HEK293T (cell line): ENCODE data around the gene AFF1.

Experiments
- CTCF ChIA-PET: fragments of 350-600 bp; formaldehyde crosslinking; extraction: SDS; loops from one replicate; lab custom pipeline; 2021; ENCODE audit warnings: antibody characterized with exemption, inconsistent platforms; lab: Yijun Ruan, JAX
- POLR2A ChIA-PET: fragments of 350-600 bp; formaldehyde crosslinking; extraction: SDS; loops from one replicate; lab custom pipeline; 2020; ENCODE audit warnings: antibody characterized with exemption, inconsistent platforms; lab: Yijun Ruan, JAX
- DNase-seq: peaks from one replicate; pipeline ENCODE4 v3.0.0; 2012; ENCODE audit warnings: mixed read lengths; ENCODE audit errors: extremely low spot score
- ARNT ChIP-seq: fragments of 450-650 bp; IDR thresholded peaks from 2 replicates; pipeline ENCODE4 v1.6.1; 2017; ENCODE audit warnings: mild to moderate bottlenecking
- BHLHE40 ChIP-seq: fragments of 450-650 bp; IDR thresholded peaks from 2 replicates; pipeline ENCODE4 v1.6.1; 2016; ENCODE audit warnings: mild to moderate bottlenecking, moderate library complexity, borderline replicate concordance
- CTBP1 ChIP-seq: fragments of 450-650 bp; IDR thresholded peaks from 2 replicates; pipeline ENCODE4 v1.6.1; 2016; ENCODE audit warnings: borderline replicate concordance
- ELF4 ChIP-seq: fragments of 450-650 bp; IDR thresholded peaks from 2 replicates; pipeline ENCODE4 v1.6.1; 2017; ENCODE audit warnings: antibody characterized with exemption
- FOXA1 ChIP-seq: fragments of 450-650 bp; IDR thresholded peaks from 2 replicates; pipeline ENCODE4 v1.6.1; 2016; ENCODE audit warnings: mild to moderate bottlenecking
- FOXK2 ChIP-seq: fragments of 450-650 bp; IDR thresholded peaks from 2 replicates; pipeline ENCODE4 v1.6.1; 2016; ENCODE audit warnings: mild to moderate bottlenecking
- FOXM1 ChIP-seq: fragments of 450-650 bp; IDR thresholded peaks from 2 replicates; pipeline ENCODE4 v1.6.1; 2017; ENCODE audit warnings: mild to moderate bottlenecking, borderline replicate concordance
- HDGF ChIP-seq: fragments of 450-650 bp; IDR thresholded peaks from 2 replicates; pipeline ENCODE4 v1.6.1; 2017; ENCODE audit warnings: antibody characterized with exemption, borderline replicate concordance
- L3MBTL2 ChIP-seq: fragments of 450-650 bp; conservative IDR thresholded peaks from 2 replicates; pipeline ENCODE4 v1.6.1; 2016; ENCODE audit warnings: mild to moderate bottlenecking
- LEF1 ChIP-seq: fragments of 450-650 bp; IDR thresholded peaks from 2 replicates; pipeline ENCODE4 v1.6.1; 2017; ENCODE audit warnings: mild to moderate bottlenecking, borderline replicate concordance
- NFRKB ChIP-seq: fragments of 450-650 bp; IDR thresholded peaks from 2 replicates; pipeline ENCODE4 v1.6.1; 2016; ENCODE audit warnings: mild to moderate bottlenecking, moderate library complexity
- PKNOX1 ChIP-seq: fragments of 450-650 bp; IDR thresholded peaks from 2 replicates; pipeline ENCODE4 v1.6.1; 2016
- SP1 ChIP-seq: fragments of 450-650 bp; IDR thresholded peaks from 2 replicates; pipeline ENCODE4 v1.6.1; 2017
- SUZ12 ChIP-seq: fragments of 450-650 bp; IDR thresholded peaks from 2 replicates; pipeline ENCODE4 v1.6.1; 2016; ENCODE audit warnings: mild to moderate bottlenecking
- TARDBP ChIP-seq: fragments of 450-650 bp; IDR thresholded peaks from 2 replicates; pipeline ENCODE4 v1.6.1; 2016
- ZNF384 ChIP-seq: fragments of 450-650 bp; IDR thresholded peaks from 2 replicates; pipeline ENCODE4 v1.6.1; 2016

The AFF1 gene

GRCh38 chr4:86935566-86935852 is 698 bp downstream of the AFF1 start:
- TF ChIP-seq ZNF384: no peak
- TF ChIP-seq TARDBP: no peak
- TF ChIP-seq L3MBTL2: no peak; the same call in 1 of the 2 replicates
- no peak for TF ChIP-seq LEF1
- no peak for TF ChIP-seq SUZ12
- TF ChIP-seq FOXK2: no peak
- TF ChIP-seq FOXA1: no peak
- no peak for TF ChIP-seq ELF4
- TF ChIP-seq SP1: no peak
- no peak for TF ChIP-seq FOXM1
- TF ChIP-seq NFRKB: no peak
- no peak for TF ChIP-seq ARNT
- TF ChIP-seq BHLHE40: no peak
- no peak for TF ChIP-seq CTBP1
- no peak for TF ChIP-seq HDGF
- TF ChIP-seq PKNOX1: no peak
- no peak for DNase-seq
- POLR2A ChIA-PET: interaction anchor here (0.7 to 2.9 kb wide), 7 partner anchors 9 to 530 kb away, joined by 3 to 33 read pairs (median 5); no protein-coding TSS in a partner anchor
- CTCF ChIA-PET: interaction anchor here (0.7 to 1.2 kb wide), 3 partner anchors 70 to 156 kb away, joined by 3 to 5 read pairs (median 3); no protein-coding TSS in a partner anchor

- ChIA-PET CTCF (interaction anchor here (0.7 to 1.2 kb wide), 6 partner anchors 14 to 155 kb away, joined by 3 to 5 read pairs (median 3); no protein-coding TSS in a partner anchor), POLR2A (interaction anchor here (0.7 to 2.9 kb wide), 9 partner anchors 8 to 531 kb away, joined by 3 to 33 read pairs (median 4); no protein-coding TSS in a partner anchor)
- DNase-seq: peak; percentile 35
- TF ChIP-seq L3MBTL2 (peak; percentile 48), ELF4 (no peak)
Observed at GRCh38 chr4:86935853-86936733, 1.3 kb downstream of the AFF1 start.

- no peak for DNase-seq
- CTCF ChIA-PET: interaction anchor here (1.6 kb wide), 1 partner anchor 17 kb away, joined by 4 read pairs; no protein-coding TSS in a partner anchor
- POLR2A ChIA-PET: interaction anchor here (1.0 to 1.1 kb wide), 2 partner anchors 66 to 345 kb away, joined by 3 to 4 read pairs; partner anchors contain the start of gene PTPN13
Observed at GRCh38 chr4:86938771-86939520, 4.1 kb downstream of the AFF1 start.

GRCh38 chr4:86939729-86940575 is 5.1 kb downstream of the AFF1 start:
- CTCF ChIA-PET: no interaction called here
- DNase-seq: no peak
- TF ChIP-seq FOXM1 (no peak), ELF4 (no peak), TARDBP (no peak), SUZ12 (no peak), CTBP1 (no peak), ZNF384 (no peak), FOXA1 (no peak), PKNOX1 (no peak), HDGF (no peak), NFRKB (no peak), L3MBTL2 (no peak), FOXK2 (no peak), ARNT (no peak), SP1 (no peak), LEF1 (no peak), BHLHE40 (no peak)
- POLR2A ChIA-PET: interaction anchor here (1.0 to 1.1 kb wide), 2 partner anchors 65 to 346 kb away, joined by 3 to 4 read pairs; partner anchors contain the start of gene PTPN13

More at GRCh38 chr4:86938771-86939520, 4.1 kb downstream of the AFF1 start:
- TF ChIP-seq FOXK2 (no peak), CTBP1 (no peak), BHLHE40 (no peak), L3MBTL2 (no peak), ELF4 (no peak), HDGF (no peak), SP1 (no peak), NFRKB (no peak), TARDBP (no peak), FOXA1 (no peak), PKNOX1 (no peak), ARNT (no peak), ZNF384 (no peak), FOXM1 (no peak), LEF1 (no peak), SUZ12 (no peak)
